ENCODE measurements around the gene CDH23. TPM values are rescaled to one million over a fixed set of nuclear protein-coding genes. Genes with fewer than 3 reads are reported as not detected.

Gene CDH23
- total and polyA plus RNA-seq, 9 of the 15 experiments (the other 6 are each of a cell fraction or from before 2014, with no cell fraction given): 0.18 to 1.2 (median 0.47) TPM

DNA sequence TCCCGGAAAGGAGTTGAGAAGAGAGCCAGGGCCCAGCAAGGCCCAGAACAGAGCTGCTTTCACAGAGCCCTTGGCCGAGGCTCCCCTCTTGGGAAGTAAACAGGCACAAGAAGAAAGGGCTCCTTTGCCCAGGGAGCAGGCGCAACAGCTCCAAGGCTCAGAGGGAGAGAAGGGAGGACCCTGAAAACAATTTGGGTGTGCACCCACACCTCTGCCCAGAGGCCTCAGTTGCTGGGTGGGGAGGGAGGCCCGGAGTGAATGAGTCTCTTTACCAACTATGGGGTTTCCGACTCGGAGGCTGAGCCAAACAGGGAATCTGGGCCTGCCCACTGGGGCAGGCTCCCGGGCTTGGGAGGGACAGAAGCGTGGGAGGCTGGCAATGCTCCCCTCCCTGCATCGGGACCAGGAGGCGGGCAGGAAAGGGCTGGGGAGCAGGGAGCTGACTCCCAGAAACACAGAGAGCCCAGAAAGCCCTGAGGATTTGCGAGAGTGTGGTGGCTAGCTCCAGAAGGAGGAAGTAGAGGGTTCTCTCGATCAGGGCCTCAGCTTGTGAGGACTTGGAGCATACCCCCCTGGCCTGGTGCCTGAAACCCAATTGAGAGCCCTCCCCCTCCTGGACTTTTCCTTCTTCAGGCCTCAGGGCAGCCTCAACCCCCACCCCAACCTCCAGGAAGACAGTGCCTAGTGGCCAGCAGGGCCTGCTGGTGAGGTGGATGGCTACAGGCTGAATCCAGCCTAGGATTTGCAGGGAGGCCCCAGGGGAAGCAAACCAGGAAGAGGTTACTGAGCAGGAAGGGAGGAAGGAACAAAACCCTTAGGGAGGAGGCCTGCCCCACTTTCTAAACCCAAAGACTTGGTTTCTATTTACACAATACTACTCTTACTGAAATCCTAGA is 316.7 kb downstream of the CDH23 start (continued):
- TF ChIP-seq RERE (CRISPR knock-in tag; IDR thresholded peaks at IDR 0.05; ENCODE audit: borderline replicate concordance) (no peak), PHF8 (IDR thresholded peaks at IDR 0.05; ENCODE audit: borderline replicate concordance, low read length) (0 out of 2 replicates have a peak, but pooled peaks have one; percentile 26), CSDE1 (IDR thresholded peaks at IDR 0.05) (no peak), ZNF347 (CRISPR knock-in tag; IDR thresholded peaks at IDR 0.05; ENCODE audit: low read depth) (no peak), EGR1 (conservative IDR thresholded peaks at IDR 0.05) (no peak), NFRKB (IDR thresholded peaks at IDR 0.05; ENCODE audit: low read depth) (peak; percentile 45; the same call in 1 of the 2 replicates), ZNF644 (tag; IDR thresholded peaks at IDR 0.05; ENCODE audit: low read depth) (peak; percentile 69; the same call in 1 of the 2 replicates), SIX5 (IDR thresholded peaks at IDR 0.05; ENCODE audit: borderline replicate concordance in 1 of 2, insufficient read depth in 1 of 2, low read depth in 1 of 2, low read length in 2 of 2) (no peak), ZZZ3 (IDR thresholded peaks at IDR 0.05) (no peak), HNRNPH1 (optimal IDR thresholded peaks at IDR 0.05; ENCODE audit: low read depth, low read length) (no peak), MBD1 (CRISPR knock-in tag; IDR thresholded peaks at IDR 0.05) (no peak), ZNF639 (CRISPR knock-in tag; conservative IDR thresholded peaks at IDR 0.05 in 1 of 2, IDR thresholded peaks at IDR 0.05 in 1 of 2) (peak in 1 of 2 experiments; percentile 71; a peak in 2 of 4 replicates)
